ENCODE results near the gene FOXA3.

Gene FOXA3

GRCh38 chr19:45863840-45864628 is at the start of gene FOXA3:
Gene FOXA3, plus strand, starts transcription at chr19:45864326. Its CDS starts 131 bp downstream, at chr19:45864457.
- H3K4me3 Mint-ChIP-seq: peak within 1 kb of the TSS; percentile 93
- peaks cover 14% of the 10 kb centered on the region for H3K36me3 Mint-ChIP-seq (ENCODE audit: insufficient read depth)
- H3K9me3 Mint-ChIP-seq: no peaks in the 10 kb centered on the region
- peaks cover 12% of the 10 kb centered on the region for H3K27me3 Mint-ChIP-seq
- peaks cover 35% of the 10 kb centered on the region for H3K4me1 Mint-ChIP-seq
- peak within 1 kb of the TSS; percentile 88 for H3K27ac Mint-ChIP-seq (ENCODE audit: low read depth)
- ATAC-seq (replicated peaks; ENCODE audit: extremely low read depth, poor library complexity, severe bottlenecking) (no peak), DNase-seq (ENCODE audit: low spot score in 2 of 2) (no peak)

- Mint-ChIP-seq H3K4me1 (no peaks in the 10 kb centered on the region), H3K36me3 (ENCODE audit: insufficient read depth) (peaks cover 7% of the 10 kb centered on the region), H3K4me3 (no peak within 1 kb of the TSS), H3K9me3 (no peaks in the 10 kb centered on the region), H3K27me3 (no peaks in the 10 kb centered on the region), H3K27ac (ENCODE audit: low read depth) (no peak within 1 kb of the TSS)
- no peak for ATAC-seq (replicated peaks; ENCODE audit: extremely low read depth, poor library complexity, severe bottlenecking)
- no peak for DNase-seq (ENCODE audit: low spot score in 2 of 2)
These were observed 49.2 kb upstream of the FOXA3 start, which contains the start of gene RSPH6A for GRCh38 chr19:45814851-45815480. Gene RSPH6A, minus strand, starts transcription at chr19:45815308. Its CDS starts 132 bp downstream, at chr19:45815176.

- no peak overlapping the region for H3K4me3 Mint-ChIP-seq
- no peaks in the 10 kb centered on the region for H3K9me3 Mint-ChIP-seq
- no peak overlapping the region for H3K27ac Mint-ChIP-seq (ENCODE audit: low read depth)
These were observed 48.5 kb upstream of the FOXA3 start for GRCh38 chr19:45815481-45816216.

GRCh38 chr19:45816236-45817009 is 47.7 kb upstream of the FOXA3 start:
- Mint-ChIP-seq H3K4me3 (no peak overlapping the region), H3K9me3 (no peaks in the 10 kb centered on the region), H3K36me3 (ENCODE audit: insufficient read depth) (peaks cover 9% of the 10 kb centered on the region), H3K4me1 (no peaks in the 10 kb centered on the region), H3K27ac (ENCODE audit: low read depth) (no peak overlapping the region), H3K27me3 (no peaks in the 10 kb centered on the region)
- DNase-seq (ENCODE audit: low spot score in 2 of 2): no peak
- ATAC-seq (replicated peaks; ENCODE audit: extremely low read depth, poor library complexity, severe bottlenecking): no peak

More at GRCh38 chr19:45815481-45816216, 48.5 kb upstream of the FOXA3 start:
- no peak for DNase-seq (ENCODE audit: low spot score in 2 of 2)
- peaks cover 9% of the 10 kb centered on the region for H3K36me3 Mint-ChIP-seq (ENCODE audit: insufficient read depth)
- H3K4me1 Mint-ChIP-seq: no peaks in the 10 kb centered on the region
- H3K27me3 Mint-ChIP-seq: no peaks in the 10 kb centered on the region
- no peak for ATAC-seq (replicated peaks; ENCODE audit: extremely low read depth, poor library complexity, severe bottlenecking)

GRCh38 chr19:45817010-45817724 is 47.0 kb upstream of the FOXA3 start:
- ATAC-seq (replicated peaks; ENCODE audit: extremely low read depth, poor library complexity, severe bottlenecking) (peak; percentile 100), DNase-seq (ENCODE audit: low spot score in 2 of 2) (peak; percentile 93 to 97)
- no peak overlapping the region for H3K4me3 Mint-ChIP-seq
- H3K9me3 Mint-ChIP-seq: no peaks in the 10 kb centered on the region
- H3K4me1 Mint-ChIP-seq: no peaks in the 10 kb centered on the region
- no peak overlapping the region for H3K27ac Mint-ChIP-seq (ENCODE audit: low read depth)
- H3K27me3 Mint-ChIP-seq: no peaks in the 10 kb centered on the region
- peaks cover 10% of the 10 kb centered on the region for H3K36me3 Mint-ChIP-seq (ENCODE audit: insufficient read depth)

- ATAC-seq (replicated peaks; ENCODE audit: extremely low read depth, poor library complexity, severe bottlenecking) (peak; percentile 14), DNase-seq (ENCODE audit: low spot score in 2 of 2) (no peak)
- H3K9me3 Mint-ChIP-seq: no peaks in the 10 kb centered on the region
- no peak overlapping the region for H3K27ac Mint-ChIP-seq (ENCODE audit: low read depth)
- no peaks in the 10 kb centered on the region for H3K4me1 Mint-ChIP-seq
- no peak overlapping the region for H3K4me3 Mint-ChIP-seq
- H3K36me3 Mint-ChIP-seq (ENCODE audit: insufficient read depth): peaks cover 11% of the 10 kb centered on the region
- no peaks in the 10 kb centered on the region for H3K27me3 Mint-ChIP-seq
These were observed 46.3 kb upstream of the FOXA3 start for GRCh38 chr19:45817725-45818301.

GRCh38 chr19:45819769-45820168 is 44.4 kb upstream of the FOXA3 start:
- H3K36me3 Mint-ChIP-seq (ENCODE audit: insufficient read depth): peaks cover 15% of the 10 kb centered on the region
- H3K4me1 Mint-ChIP-seq: peaks cover 5% of the 10 kb centered on the region
- H3K27me3 Mint-ChIP-seq: no peaks in the 10 kb centered on the region
- no peak overlapping the region for H3K4me3 Mint-ChIP-seq
- H3K27ac Mint-ChIP-seq (ENCODE audit: low read depth): no peak overlapping the region
- DNase-seq (ENCODE audit: low spot score in 2 of 2) (no peak), ATAC-seq (replicated peaks; ENCODE audit: extremely low read depth, poor library complexity, severe bottlenecking) (no peak)
- H3K9me3 Mint-ChIP-seq: no peaks in the 10 kb centered on the region

- Mint-ChIP-seq H3K27me3 (no peaks in the 10 kb centered on the region), H3K4me3 (no peak overlapping the region), H3K36me3 (ENCODE audit: insufficient read depth) (peaks cover 17% of the 10 kb centered on the region), H3K4me1 (peaks cover 5% of the 10 kb centered on the region), H3K9me3 (no peaks in the 10 kb centered on the region), H3K27ac (ENCODE audit: low read depth) (no peak overlapping the region)
- ATAC-seq (replicated peaks; ENCODE audit: extremely low read depth, poor library complexity, severe bottlenecking) (no peak), DNase-seq (ENCODE audit: low spot score in 2 of 2) (no peak)
These were observed 43.6 kb upstream of the FOXA3 start for GRCh38 chr19:45820413-45821102.

- Mint-ChIP-seq H3K36me3 (ENCODE audit: insufficient read depth) (peaks cover 17% of the 10 kb centered on the region), H3K4me3 (no peak overlapping the region), H3K4me1 (peaks cover 5% of the 10 kb centered on the region), H3K9me3 (no peaks in the 10 kb centered on the region), H3K27ac (ENCODE audit: low read depth) (no peak overlapping the region), H3K27me3 (no peaks in the 10 kb centered on the region)
- no peak for DNase-seq (ENCODE audit: low spot score in 2 of 2)
- no peak for ATAC-seq (replicated peaks; ENCODE audit: extremely low read depth, poor library complexity, severe bottlenecking)
These were observed 43.0 kb upstream of the FOXA3 start for GRCh38 chr19:45821103-45821521.

GRCh38 chr19:45821570-45821969 is 42.6 kb upstream of the FOXA3 start:
- Mint-ChIP-seq H3K4me1 (peaks cover 5% of the 10 kb centered on the region), H3K36me3 (ENCODE audit: insufficient read depth) (peaks cover 17% of the 10 kb centered on the region), H3K9me3 (no peaks in the 10 kb centered on the region), H3K27me3 (no peaks in the 10 kb centered on the region), H3K27ac (ENCODE audit: low read depth) (no peak overlapping the region), H3K4me3 (no peak overlapping the region)
- DNase-seq (ENCODE audit: low spot score in 2 of 2) (no peak), ATAC-seq (replicated peaks; ENCODE audit: extremely low read depth, poor library complexity, severe bottlenecking) (no peak)

GRCh38 chr19:45822716-45823115 is 41.4 kb upstream of the FOXA3 start:
- DNase-seq (ENCODE audit: low spot score in 2 of 2): no peak
- Mint-ChIP-seq H3K36me3 (ENCODE audit: insufficient read depth) (peaks cover 15% of the 10 kb centered on the region), H3K27ac (ENCODE audit: low read depth) (no peak overlapping the region), H3K4me1 (peaks cover 5% of the 10 kb centered on the region), H3K4me3 (no peak overlapping the region), H3K9me3 (no peaks in the 10 kb centered on the region), H3K27me3 (no peaks in the 10 kb centered on the region)
- ATAC-seq (replicated peaks; ENCODE audit: extremely low read depth, poor library complexity, severe bottlenecking): no peak

Measured in central memory CD8-positive, alpha-beta T cell (primary cell).